GM19351 (cell line): ENCODE measurements around the gene STAT6.
"Not testable (repeated sequence)": the region's sequence is repeated elsewhere in the genome, so short reads cannot be mapped to it uniquely, and the experiment has no call there.

Experiments
- ATAC-seq: cut with Tn5 transposase; IDR thresholded peaks from one replicate; pipeline ENCODE4 v1.9.1; 2021; ENCODE audit warnings: mild to moderate bottlenecking, moderate library complexity; ENCODE audit not compliant: unreplicated experiment

STAT6 gene

GRCh38 chr12:57053901-57054300 lies 57.3 kb downstream of the STAT6 start:
- ATAC-seq, result not testable (repeated sequence)

- ATAC-seq, result not testable (repeated sequence)
These were observed 58.0 kb downstream of the STAT6 start for GRCh38 chr12:57053146-57053545.

DNA sequence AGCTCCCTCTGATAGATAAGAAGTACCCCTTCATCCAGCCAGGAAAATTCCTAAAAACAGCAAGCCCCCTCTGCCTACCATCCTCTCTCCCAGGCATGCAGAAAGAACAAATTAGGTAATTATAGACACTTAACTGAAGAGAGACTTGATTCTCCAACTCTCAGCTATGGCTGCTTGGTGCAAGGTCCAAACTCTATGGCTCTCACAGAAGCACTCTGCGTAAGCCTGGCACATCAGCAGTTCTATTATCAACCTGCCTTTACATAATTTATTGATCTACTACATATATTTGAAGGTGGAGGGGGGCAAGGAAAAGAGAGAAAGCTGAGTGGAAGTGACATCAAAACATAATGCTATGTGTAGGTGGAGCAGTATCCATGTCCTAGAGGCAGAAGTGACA lies 60.2 kb downstream of the STAT6 start:
- ATAC-seq, result no peak

DNA sequence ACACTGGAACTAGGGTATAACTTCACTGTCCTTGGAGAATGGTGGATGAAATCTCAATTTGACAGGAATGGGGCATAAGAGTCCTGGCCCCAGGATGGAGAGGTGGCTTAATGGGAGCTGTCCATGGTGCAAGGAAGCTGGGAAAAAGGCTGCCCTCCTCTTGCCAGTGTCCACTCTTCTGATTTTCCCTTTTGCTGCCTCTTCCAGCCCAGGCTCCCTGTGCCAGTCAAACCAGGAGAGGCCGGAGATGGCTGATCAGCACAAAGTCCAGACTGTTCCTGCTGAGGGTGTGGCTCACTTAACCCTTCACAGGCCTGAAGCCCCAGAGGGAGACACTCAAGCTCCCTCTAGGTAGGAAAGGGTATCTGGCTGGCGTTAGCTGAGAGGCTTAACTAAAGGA lies 61.3 kb downstream of the STAT6 start, which contains the start of gene MYO1A:
MYO1A (minus strand) TSS at position 240 of the 400 bp plus-strand sequence. CDS start 1,806 bp downstream, outside the sequence.
- ATAC-seq, result no peak

- ATAC-seq, result no peak
These were observed 62.1 kb downstream of the STAT6 start for GRCh38 chr12:57049119-57049446.

GRCh38 chr12:57048423-57049118 lies 62.6 kb downstream of the STAT6 start:
- ATAC-seq, result no peak

DNA sequence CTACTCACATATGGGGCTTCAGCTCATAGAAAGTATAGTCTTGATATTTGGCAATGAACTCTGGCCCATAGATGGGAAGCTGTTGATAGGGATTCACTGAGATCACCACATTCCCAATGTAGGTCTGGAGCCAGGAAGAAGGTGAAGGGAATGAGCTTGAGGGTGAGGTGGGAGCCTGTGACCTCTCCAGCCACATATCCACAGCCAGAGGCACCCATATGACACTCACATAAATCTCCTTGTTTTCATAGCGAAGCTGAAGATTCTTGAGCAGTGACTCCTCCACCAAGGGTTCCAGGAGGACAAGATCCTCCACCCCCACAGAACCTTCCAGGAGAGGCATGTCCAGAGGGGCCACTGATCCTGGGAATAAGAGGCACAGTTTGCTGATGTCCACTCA lies 63.2 kb downstream of the STAT6 start:
- ATAC-seq, result no peak

DNA sequence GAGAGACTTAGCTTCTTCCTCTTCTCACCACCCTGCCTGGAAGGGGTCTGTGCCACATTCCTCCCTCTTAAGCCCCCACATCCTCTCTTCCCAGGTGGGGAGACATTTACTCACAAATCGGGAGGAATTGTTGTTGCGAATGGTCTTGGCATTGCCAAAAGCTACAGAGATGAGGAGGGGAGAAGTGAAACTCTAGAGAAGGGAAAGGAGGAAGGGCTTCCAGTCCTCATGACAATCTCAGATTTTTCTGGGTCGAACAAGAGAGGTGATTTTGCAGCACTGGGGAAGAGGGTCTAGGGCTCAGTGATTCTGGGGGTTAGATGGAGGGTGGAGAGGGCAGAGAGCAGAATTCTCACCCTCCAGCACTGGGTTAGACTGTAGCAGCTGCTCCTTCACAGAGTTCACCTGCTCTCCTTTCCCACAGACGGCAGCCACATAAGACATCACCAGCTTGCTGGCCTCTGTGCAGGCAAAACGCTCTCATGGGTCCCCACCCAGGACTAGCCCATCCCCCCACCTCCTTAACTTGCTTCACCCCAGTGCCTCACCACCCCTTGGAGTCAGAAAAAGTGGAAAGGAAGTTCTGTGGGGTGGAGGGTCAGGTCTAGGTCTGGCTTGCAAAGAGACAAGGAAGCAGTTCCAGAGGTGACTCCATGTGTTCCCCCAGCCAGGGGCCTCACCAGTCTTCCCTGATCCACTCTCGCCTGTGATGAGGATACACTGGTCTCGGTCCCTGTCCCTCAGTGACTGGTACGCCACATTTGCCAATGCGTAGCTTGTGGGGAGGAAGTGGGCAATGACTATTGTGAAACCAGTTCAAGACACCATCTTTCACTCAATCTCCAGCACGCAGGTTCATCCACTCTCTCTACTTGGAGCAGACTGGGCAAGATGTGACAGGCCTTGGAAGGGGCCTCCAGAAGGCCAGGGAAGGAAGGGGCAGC lies 63.9 kb downstream of the STAT6 start:
- ATAC-seq, result no peak

DNA sequence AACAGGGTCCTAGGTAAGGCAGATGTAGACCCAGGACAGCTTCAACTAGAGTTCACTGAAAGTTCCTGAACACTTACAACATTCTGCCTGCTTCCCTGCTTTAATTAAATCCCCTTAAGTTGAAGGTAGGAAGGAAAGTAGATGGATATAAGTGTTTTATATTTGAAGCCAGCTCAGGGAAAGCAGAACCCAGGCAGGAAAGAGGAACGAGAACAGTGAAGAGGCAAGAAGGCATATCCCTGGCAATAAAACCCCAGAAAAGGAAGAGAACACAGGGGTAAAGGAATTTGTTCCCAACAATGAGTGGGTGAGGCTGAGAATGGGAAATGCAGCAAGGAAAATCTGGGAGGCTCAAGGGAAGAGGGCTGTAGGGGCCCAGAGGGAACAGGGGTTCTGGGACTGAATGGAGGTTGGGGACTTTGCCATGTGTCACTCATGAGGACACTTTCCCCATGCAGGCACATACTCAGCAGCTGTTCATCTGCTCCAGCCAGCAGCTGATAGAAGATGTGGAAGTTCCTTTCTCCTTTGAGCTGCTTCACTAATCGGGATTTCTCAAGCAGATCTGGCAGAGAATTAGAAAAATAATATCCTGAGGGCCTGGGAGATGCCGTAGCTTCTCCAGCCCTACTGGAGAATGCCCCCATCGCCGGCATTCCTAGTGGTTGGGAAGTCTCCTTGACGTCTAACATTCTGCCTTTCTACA lies 64.9 kb downstream of the STAT6 start:
- ATAC-seq, result no peak
